ENCODE results near the gene ANKRD55. TPM values are rescaled to one million over a fixed set of nuclear protein-coding genes. Genes with fewer than 3 reads are reported as not detected.

Gene ANKRD55
- total and polyA plus RNA-seq, 2 donors (not counting 1 experiment from before 2014, with no cell fraction given), result 0.07 TPM; not detected in 1

DNA sequence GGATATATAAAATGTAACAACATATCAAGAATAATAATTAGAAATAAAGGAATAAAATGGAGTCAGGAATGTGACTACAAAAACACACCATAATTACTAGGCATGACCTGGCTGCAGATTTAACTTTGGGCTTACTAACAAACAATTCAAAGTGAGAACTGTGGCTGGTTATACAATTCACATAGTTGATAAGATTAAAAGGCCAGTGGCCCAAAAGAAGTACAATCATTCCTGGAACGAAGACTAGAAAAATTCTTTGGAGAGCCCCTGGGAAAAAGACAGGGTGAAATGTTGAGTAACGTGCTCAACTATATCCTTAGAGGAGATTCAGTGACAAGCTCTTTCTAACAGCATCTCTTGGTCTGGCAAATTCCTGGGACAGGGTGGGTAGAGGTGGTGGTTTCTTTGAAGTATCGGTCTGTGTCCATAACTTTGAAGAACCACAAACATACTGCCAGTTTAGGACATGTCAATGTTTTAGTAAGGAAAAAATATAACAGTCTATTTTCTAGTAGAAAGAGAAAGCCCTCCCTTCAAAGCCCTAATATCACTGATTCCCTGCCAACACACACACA lies 163.4 kb downstream of the ANKRD55 start:
- Mint-ChIP-seq H3K4me3 (no peak overlapping the region), H3K27ac (no peak overlapping the region), H3K27me3 (no peaks in the 10 kb centered on the region), H3K9me3 (ENCODE audit: insufficient read depth) (no peaks in the 10 kb centered on the region), H3K4me1 (peaks cover 16% of the 10 kb centered on the region)
- H3K27me3 ChIP-seq (replicated peaks in 1 of 4; ENCODE audit: control extremely low read depth in 1 of 4, control insufficient read depth in 3 of 4, insufficient read depth in 4 of 4, low read length in 3 of 4), result no peaks in the 10 kb centered on the region
- H3K9me3 ChIP-seq (ENCODE audit: control extremely low read depth in 1 of 3, control insufficient read depth in 2 of 3, insufficient read depth in 1 of 3, low read length in 2 of 3), result no peaks in the 10 kb centered on the region
- no peak overlapping the region for H3K27ac ChIP-seq (ENCODE audit: low read length in 2 of 2)
- ChIA-PET POLR2A (no interaction called here), CTCF (no interaction called here)
- H3K9ac ChIP-seq (ENCODE audit: low read length), result no peak overlapping the region
- no peaks in the 10 kb centered on the region for H4K20me1 ChIP-seq (ENCODE audit: control insufficient read depth, insufficient read depth, low read length, poor library complexity, severe bottlenecking)
- DNase-seq, result no peak
- no peaks in the 10 kb centered on the region for H3K79me2 ChIP-seq (ENCODE audit: control insufficient read depth, insufficient read depth, low read length)
- ATAC-seq (ENCODE audit: low read depth), result no peak
- no peak overlapping the region for H3K4me3 ChIP-seq (ENCODE audit: control extremely low read depth in 1 of 5, extremely low read depth in 1 of 5, insufficient read depth in 1 of 5, low read depth in 2 of 5, low read length in 4 of 5)
- no peak for TF ChIP-seq CTCF (IDR thresholded peaks at IDR 0.05)
- TF ChIP-seq EZH2 (IDR thresholded peaks at IDR 0.05; ENCODE audit: borderline replicate concordance, insufficient read depth, low read depth, low read length, poor library complexity, severe bottlenecking), result no peak
- 100% methylated on average over 1 of the region's 3 CpGs for WGBS (ENCODE audit: insufficient coverage)
- peaks cover 13 to 14% of the 10 kb centered on the region in 2 donors for H3K4me1 ChIP-seq (ENCODE audit: control insufficient read depth in 2 of 2, insufficient read depth in 2 of 2, low read length in 2 of 2)
- no peak overlapping the region for H3K4me2 ChIP-seq (replicated peaks; ENCODE audit: low read depth, low read length, poor library complexity, severe bottlenecking)
- H3K36me3 ChIP-seq (replicated peaks in 1 of 2; ENCODE audit: control extremely low read depth in 1 of 2, control insufficient read depth in 1 of 2, extremely low read depth in 1 of 2, insufficient read depth in 2 of 2, low read length in 1 of 2), result no peaks in the 10 kb centered on the region
- intact Hi-C loops (cut with micrococcal nuclease), result no loop called here
- H2AFZ ChIP-seq (ENCODE audit: insufficient read depth, low read depth, low read length, poor library complexity, severe bottlenecking), result no peak overlapping the region

- no peak overlapping the region for H2AFZ ChIP-seq (ENCODE audit: insufficient read depth, low read depth, low read length, poor library complexity, severe bottlenecking)
- H3K79me2 ChIP-seq (ENCODE audit: control insufficient read depth, insufficient read depth, low read length), result no peaks in the 10 kb centered on the region
- intact Hi-C loops (cut with micrococcal nuclease), result no loop called here
- no peak overlapping the region for H3K27ac Mint-ChIP-seq
- H3K4me3 Mint-ChIP-seq, result no peak overlapping the region
- no peaks in the 10 kb centered on the region for H4K20me1 ChIP-seq (ENCODE audit: control insufficient read depth, insufficient read depth, low read length, poor library complexity, severe bottlenecking)
- no peaks in the 10 kb centered on the region for H3K36me3 ChIP-seq (replicated peaks in 1 of 2; ENCODE audit: control extremely low read depth in 1 of 2, control insufficient read depth in 1 of 2, extremely low read depth in 1 of 2, insufficient read depth in 2 of 2, low read length in 1 of 2)
- peaks cover 13 to 14% of the 10 kb centered on the region in 2 donors for H3K4me1 ChIP-seq (ENCODE audit: control insufficient read depth in 2 of 2, insufficient read depth in 2 of 2, low read length in 2 of 2)
- H3K27me3 ChIP-seq (replicated peaks in 1 of 4; ENCODE audit: control extremely low read depth in 1 of 4, control insufficient read depth in 3 of 4, insufficient read depth in 4 of 4, low read length in 3 of 4), result no peaks in the 10 kb centered on the region
- no peak overlapping the region for H3K9ac ChIP-seq (ENCODE audit: low read length)
- H3K4me3 ChIP-seq (ENCODE audit: control extremely low read depth in 1 of 5, extremely low read depth in 1 of 5, insufficient read depth in 1 of 5, low read depth in 2 of 5, low read length in 4 of 5), result no peak overlapping the region
- H3K9me3 Mint-ChIP-seq (ENCODE audit: insufficient read depth), result no peaks in the 10 kb centered on the region
- peaks cover 16% of the 10 kb centered on the region for H3K4me1 Mint-ChIP-seq
- ATAC-seq (ENCODE audit: low read depth) (no peak), DNase-seq (no peak)
- ChIA-PET CTCF (no interaction called here), POLR2A (interaction anchor here (0.5 kb wide), 1 partner anchor 12 kb away, joined by 4 read pairs; no protein-coding TSS in a partner anchor)
- no peaks in the 10 kb centered on the region for H3K9me3 ChIP-seq (ENCODE audit: control extremely low read depth in 1 of 3, control insufficient read depth in 2 of 3, insufficient read depth in 1 of 3, low read length in 2 of 3)
- no peak overlapping the region for H3K4me2 ChIP-seq (replicated peaks; ENCODE audit: low read depth, low read length, poor library complexity, severe bottlenecking)
- no peak overlapping the region for H3K27ac ChIP-seq (ENCODE audit: low read length in 2 of 2)
- TF ChIP-seq CTCF (IDR thresholded peaks at IDR 0.05), result no peak
- no peak for TF ChIP-seq EZH2 (IDR thresholded peaks at IDR 0.05; ENCODE audit: borderline replicate concordance, insufficient read depth, low read depth, low read length, poor library complexity, severe bottlenecking)
- WGBS (ENCODE audit: insufficient coverage), result no CpG with 5 or more reads among the region's 3 CpGs
- H3K27me3 Mint-ChIP-seq, result peaks cover under 1% of the 10 kb centered on the region
Observed at GRCh38 chr5:56066931-56067450, 166.1 kb downstream of the ANKRD55 start.

Measured in B cell (primary cell).